ENCODE measurements around the gene ATP5IF1. TPM values are rescaled to one million over a fixed set of nuclear protein-coding genes. Genes with fewer than 3 reads are reported as not detected.
A peak's percentile ranks its signal among the peaks of the same experiment; 100 is the strongest.

The ATP5IF1 gene
- polyA plus RNA-seq, 1 of the 3 experiments (the other 2 are of a cell fraction): 594 TPM

GRCh38 chr1:28232558-28233263, 3.2 kb upstream of the ATP5IF1 start, which contains the start of gene DNAJC8:
DNAJC8 (minus strand) TSS chr1:28233029; CDS start chr1:28232998, 31 bp downstream.
- peaks cover 11 to 19% of the 10 kb centered on the region in 2 experiments for H3K36me3 ChIP-seq (replicated peaks in 1 of 2; ENCODE audit: control insufficient read depth in 1 of 2, insufficient read depth in 2 of 2, low read length in 1 of 2)
- H3F3A ChIP-seq (replicated peaks; ENCODE audit: insufficient read depth): peaks cover 20% of the 10 kb centered on the region
- peaks cover 10 to 13% of the 10 kb centered on the region in 2 experiments for H3K4me1 ChIP-seq (ENCODE audit: control insufficient read depth in 1 of 2, insufficient read depth in 2 of 2, low read depth in 1 of 2, low read length in 1 of 2)
- peak within 1 kb of the TSS; percentile 84 to 86 for H3K4me3 ChIP-seq (ENCODE audit: low read depth in 2 of 2, low read length in 1 of 2)
- peak within 1 kb of the TSS; percentile 92 for H3K4me2 ChIP-seq
- H2AFZ ChIP-seq (ENCODE audit: low read depth): peak within 1 kb of the TSS; percentile 83
- H4K20me1 ChIP-seq (ENCODE audit: insufficient read depth): no peaks in the 10 kb centered on the region
- H3K9me2 ChIP-seq: no peaks in the 10 kb centered on the region
- POLR2A ChIA-PET: no interaction called here
- DNase-seq: peak; percentile 92
- peaks cover 74% of the 10 kb centered on the region for H3K79me2 ChIP-seq (ENCODE audit: insufficient read depth)
- H3K27me3 ChIP-seq (ENCODE audit: insufficient read depth): no peaks in the 10 kb centered on the region
- no peaks in the 10 kb centered on the region for H3K9me3 ChIP-seq
- under 1% methylated on average over 37 of the region's 40 CpGs for WGBS (ENCODE audit: low lambda C conversion rate)
- H3K9ac ChIP-seq: peak within 1 kb of the TSS; percentile 97
- CTCF ChIA-PET: interaction anchor here (0.9 to 1.2 kb wide), 2 partner anchors 16 kb away, joined by 3 read pairs; no protein-coding TSS in a partner anchor
- peak within 1 kb of the TSS; percentile 41 to 69; a peak in 3 of 4 replicates for H3K27ac ChIP-seq (ENCODE audit: low read depth in 2 of 2, low read length in 1 of 2)
- TF ChIP-seq TCF12 (IDR thresholded peaks at IDR 0.05) (no peak), POLR2AphosphoS5 (IDR thresholded peaks at IDR 0.05; ENCODE audit: low read depth, low read length) (peak; percentile 83), FOXM1 (IDR thresholded peaks at IDR 0.05; ENCODE audit: low read depth) (no peak), NFIC (IDR thresholded peaks at IDR 0.05; ENCODE audit: borderline replicate concordance) (no peak), TEAD4 (IDR thresholded peaks at IDR 0.05; ENCODE audit: borderline replicate concordance, insufficient read depth) (no peak), REST (IDR thresholded peaks at IDR 0.05; ENCODE audit: low read depth, low read length) (peak; percentile 50; the same call in 1 of the 2 replicates), RFX5 (IDR thresholded peaks at IDR 0.05; ENCODE audit: low read length) (no peak; the same call in 1 of the 2 replicates), MXI1 (IDR thresholded peaks at IDR 0.05; ENCODE audit: low read depth, low read length) (peak; percentile 86; the same call in 1 of the 2 replicates), JUND (IDR thresholded peaks at IDR 0.05) (no peak), YY1 (IDR thresholded peaks at IDR 0.05; ENCODE audit: low read depth) (peak; percentile 95), CHD2 (IDR thresholded peaks at IDR 0.05; ENCODE audit: low read length, partially characterized antibody) (no peak), ZBTB33 (IDR thresholded peaks at IDR 0.05; ENCODE audit: borderline replicate concordance, low read depth) (0 out of 2 replicates have a peak, but pooled peaks have one; percentile 15), FOXJ3 (CRISPR knock-in tag; IDR thresholded peaks at IDR 0.05) (no peak), FOSL2 (IDR thresholded peaks at IDR 0.05; ENCODE audit: borderline replicate concordance, low read depth) (no peak), GABPA (IDR thresholded peaks at IDR 0.05; ENCODE audit: low read depth) (no peak), EP300 (IDR thresholded peaks at IDR 0.05; ENCODE audit: borderline replicate concordance in 1 of 2, low read depth in 1 of 2, low read length in 1 of 2) (no peak), MEF2A (IDR thresholded peaks at IDR 0.05; ENCODE audit: borderline replicate concordance, low read depth) (no peak), ELF1 (IDR thresholded peaks at IDR 0.05) (no peak), RXRA (IDR thresholded peaks at IDR 0.05; ENCODE audit: borderline replicate concordance, low read depth) (no peak), EZH2phosphoT487 (IDR thresholded peaks at IDR 0.05; ENCODE audit: borderline replicate concordance, low read depth) (no peak)
- TF ChIP-seq, protein P1, sequence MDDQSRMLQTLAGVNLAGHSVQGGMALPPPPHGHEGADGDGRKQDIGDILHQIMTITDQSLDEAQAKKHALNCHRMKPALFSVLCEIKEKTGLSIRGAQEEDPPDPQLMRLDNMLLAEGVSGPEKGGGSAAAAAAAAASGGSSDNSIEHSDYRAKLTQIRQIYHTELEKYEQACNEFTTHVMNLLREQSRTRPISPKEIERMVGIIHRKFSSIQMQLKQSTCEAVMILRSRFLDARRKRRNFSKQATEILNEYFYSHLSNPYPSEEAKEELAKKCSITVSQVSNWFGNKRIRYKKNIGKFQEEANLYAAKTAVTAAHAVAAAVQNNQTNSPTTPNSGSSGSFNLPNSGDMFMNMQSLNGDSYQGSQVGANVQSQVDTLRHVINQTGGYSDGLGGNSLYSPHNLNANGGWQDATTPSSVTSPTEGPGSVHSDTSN (IDR thresholded peaks at IDR 0.05): no peak
- TF ChIP-seq, protein P2, sequence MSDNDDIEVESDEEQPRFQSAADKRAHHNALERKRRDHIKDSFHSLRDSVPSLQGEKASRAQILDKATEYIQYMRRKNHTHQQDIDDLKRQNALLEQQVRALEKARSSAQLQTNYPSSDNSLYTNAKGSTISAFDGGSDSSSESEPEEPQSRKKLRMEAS (IDR thresholded peaks at IDR 0.05; ENCODE audit: low read depth): peak; percentile 86
- TF ChIP-seq, protein P3, sequence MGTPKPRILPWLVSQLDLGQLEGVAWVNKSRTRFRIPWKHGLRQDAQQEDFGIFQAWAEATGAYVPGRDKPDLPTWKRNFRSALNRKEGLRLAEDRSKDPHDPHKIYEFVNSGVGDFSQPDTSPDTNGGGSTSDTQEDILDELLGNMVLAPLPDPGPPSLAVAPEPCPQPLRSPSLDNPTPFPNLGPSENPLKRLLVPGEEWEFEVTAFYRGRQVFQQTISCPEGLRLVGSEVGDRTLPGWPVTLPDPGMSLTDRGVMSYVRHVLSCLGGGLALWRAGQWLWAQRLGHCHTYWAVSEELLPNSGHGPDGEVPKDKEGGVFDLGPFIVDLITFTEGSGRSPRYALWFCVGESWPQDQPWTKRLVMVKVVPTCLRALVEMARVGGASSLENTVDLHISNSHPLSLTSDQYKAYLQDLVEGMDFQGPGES (IDR thresholded peaks at IDR 0.05; ENCODE audit: low read depth, low read length): no peak
- TF ChIP-seq, protein P4, sequence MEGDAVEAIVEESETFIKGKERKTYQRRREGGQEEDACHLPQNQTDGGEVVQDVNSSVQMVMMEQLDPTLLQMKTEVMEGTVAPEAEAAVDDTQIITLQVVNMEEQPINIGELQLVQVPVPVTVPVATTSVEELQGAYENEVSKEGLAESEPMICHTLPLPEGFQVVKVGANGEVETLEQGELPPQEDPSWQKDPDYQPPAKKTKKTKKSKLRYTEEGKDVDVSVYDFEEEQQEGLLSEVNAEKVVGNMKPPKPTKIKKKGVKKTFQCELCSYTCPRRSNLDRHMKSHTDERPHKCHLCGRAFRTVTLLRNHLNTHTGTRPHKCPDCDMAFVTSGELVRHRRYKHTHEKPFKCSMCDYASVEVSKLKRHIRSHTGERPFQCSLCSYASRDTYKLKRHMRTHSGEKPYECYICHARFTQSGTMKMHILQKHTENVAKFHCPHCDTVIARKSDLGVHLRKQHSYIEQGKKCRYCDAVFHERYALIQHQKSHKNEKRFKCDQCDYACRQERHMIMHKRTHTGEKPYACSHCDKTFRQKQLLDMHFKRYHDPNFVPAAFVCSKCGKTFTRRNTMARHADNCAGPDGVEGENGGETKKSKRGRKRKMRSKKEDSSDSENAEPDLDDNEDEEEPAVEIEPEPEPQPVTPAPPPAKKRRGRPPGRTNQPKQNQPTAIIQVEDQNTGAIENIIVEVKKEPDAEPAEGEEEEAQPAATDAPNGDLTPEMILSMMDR (IDR thresholded peaks at IDR 0.05): no peak

All from SK-N-SH (cell line).